ENCODE data around the gene DMD.

The DMD gene

GRCh38 chrX:32010948-32011347 is 1200.4 kb downstream of the DMD start:
- Histone ChIP-seq H3K9me3 (ENCODE audit: insufficient read depth, low read length) (no peaks in the 10 kb centered on the region), H3K79me2 (ENCODE audit: low read length) (no peaks in the 10 kb centered on the region), H4K20me1 (ENCODE audit: insufficient read depth, low read length) (no peaks in the 10 kb centered on the region), H3K36me3 (replicated peaks; ENCODE audit: low read depth, low read length) (no peaks in the 10 kb centered on the region), H3K27me3 (ENCODE audit: low read depth, low read length) (no peaks in the 10 kb centered on the region), H3K9ac (ENCODE audit: low read length) (no peak overlapping the region), H3K4me3 (ENCODE audit: low read length) (no peak overlapping the region), H3K4me1 (ENCODE audit: low read length) (no peaks in the 10 kb centered on the region), H2AFZ (ENCODE audit: low read depth, low read length) (no peak overlapping the region), H3K27ac (ENCODE audit: low read length) (no peak overlapping the region), H3K4me2 (ENCODE audit: low read length) (no peak overlapping the region)
- TF ChIP-seq CTCF (IDR thresholded peaks at IDR 0.05; ENCODE audit: low read depth, low read length) (no peak), EZH2phosphoT487 (IDR thresholded peaks at IDR 0.05; ENCODE audit: low read depth) (no peak)

DNA sequence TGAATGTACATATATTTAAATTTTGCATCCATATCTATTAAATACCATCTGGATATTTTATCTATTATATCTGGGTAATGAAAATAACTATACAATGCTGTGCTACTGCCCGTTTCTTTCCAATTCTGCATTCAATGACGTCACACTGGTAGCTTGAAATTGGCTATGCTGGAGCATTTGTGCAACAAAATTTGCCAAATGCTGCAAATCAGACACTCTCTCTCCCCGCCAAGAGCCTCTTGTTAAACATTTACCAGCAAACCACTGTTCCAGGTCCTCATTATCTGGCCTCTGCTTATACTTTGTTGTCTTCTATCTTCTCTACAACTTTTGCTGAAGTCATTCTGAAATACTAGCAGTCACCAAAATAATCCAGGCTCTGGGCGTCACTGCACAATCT is 1201.1 kb downstream of the DMD start:
- Histone ChIP-seq H3K79me2 (ENCODE audit: low read length) (no peaks in the 10 kb centered on the region), H3K4me1 (ENCODE audit: low read length) (no peaks in the 10 kb centered on the region), H2AFZ (ENCODE audit: low read depth, low read length) (no peak overlapping the region), H4K20me1 (ENCODE audit: insufficient read depth, low read length) (no peaks in the 10 kb centered on the region), H3K9ac (ENCODE audit: low read length) (no peak overlapping the region), H3K4me2 (ENCODE audit: low read length) (no peak overlapping the region), H3K27ac (ENCODE audit: low read length) (no peak overlapping the region), H3K4me3 (ENCODE audit: low read length) (no peak overlapping the region), H3K36me3 (replicated peaks; ENCODE audit: low read depth, low read length) (no peaks in the 10 kb centered on the region), H3K27me3 (ENCODE audit: low read depth, low read length) (no peaks in the 10 kb centered on the region), H3K9me3 (ENCODE audit: insufficient read depth, low read length) (no peaks in the 10 kb centered on the region)
- TF ChIP-seq EZH2phosphoT487 (IDR thresholded peaks at IDR 0.05; ENCODE audit: low read depth), result no peak
- TF ChIP-seq CTCF (IDR thresholded peaks at IDR 0.05; ENCODE audit: low read depth, low read length), result no peak

GRCh38 chrX:31993637-31994036 is 1217.7 kb downstream of the DMD start:
- Histone ChIP-seq H3K4me2 (ENCODE audit: low read length) (no peak overlapping the region), H3K9me3 (ENCODE audit: insufficient read depth, low read length) (no peaks in the 10 kb centered on the region), H3K4me3 (ENCODE audit: low read length) (no peak overlapping the region), H3K27me3 (ENCODE audit: low read depth, low read length) (no peaks in the 10 kb centered on the region), H3K79me2 (ENCODE audit: low read length) (no peaks in the 10 kb centered on the region), H4K20me1 (ENCODE audit: insufficient read depth, low read length) (no peaks in the 10 kb centered on the region), H3K4me1 (ENCODE audit: low read length) (no peaks in the 10 kb centered on the region), H3K27ac (ENCODE audit: low read length) (no peak overlapping the region), H3K36me3 (replicated peaks; ENCODE audit: low read depth, low read length) (no peaks in the 10 kb centered on the region), H3K9ac (ENCODE audit: low read length) (no peak overlapping the region), H2AFZ (ENCODE audit: low read depth, low read length) (no peak overlapping the region)
- no peak for TF ChIP-seq CTCF (IDR thresholded peaks at IDR 0.05; ENCODE audit: low read depth, low read length)
- TF ChIP-seq EZH2phosphoT487 (IDR thresholded peaks at IDR 0.05; ENCODE audit: low read depth), result no peak

DNA sequence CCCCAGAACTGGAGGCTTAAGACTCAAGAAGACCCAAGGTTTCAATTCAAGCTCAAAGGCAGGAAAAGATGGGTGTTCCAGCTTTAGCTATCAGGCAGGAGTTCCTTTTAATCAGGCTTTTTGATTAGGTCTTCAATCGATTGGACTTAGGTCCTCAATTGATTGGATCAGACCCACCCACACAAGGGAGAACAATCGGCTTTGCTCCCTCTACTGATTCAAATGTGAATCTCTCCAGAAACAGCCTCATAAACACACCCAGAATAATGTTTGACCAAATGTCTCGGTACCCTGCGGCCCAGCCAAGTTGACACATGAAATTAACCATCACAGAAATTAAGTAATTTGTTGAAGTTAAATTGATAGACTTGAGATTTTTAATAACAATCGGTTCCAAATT is 1222.4 kb downstream of the DMD start:
- Histone ChIP-seq H3K9me3 (ENCODE audit: insufficient read depth, low read length) (no peaks in the 10 kb centered on the region), H3K9ac (ENCODE audit: low read length) (no peak overlapping the region), H3K4me3 (ENCODE audit: low read length) (peak overlapping the region; percentile 46; the same call in 1 of the 2 replicates), H4K20me1 (ENCODE audit: insufficient read depth, low read length) (no peaks in the 10 kb centered on the region), H3K36me3 (replicated peaks; ENCODE audit: low read depth, low read length) (no peaks in the 10 kb centered on the region), H3K4me2 (ENCODE audit: low read length) (peak overlapping the region; percentile 60), H2AFZ (ENCODE audit: low read depth, low read length) (peak overlapping the region; percentile 96), H3K27ac (ENCODE audit: low read length) (no peak overlapping the region), H3K27me3 (ENCODE audit: low read depth, low read length) (no peaks in the 10 kb centered on the region), H3K4me1 (ENCODE audit: low read length) (no peaks in the 10 kb centered on the region), H3K79me2 (ENCODE audit: low read length) (no peaks in the 10 kb centered on the region)
- TF ChIP-seq CTCF (IDR thresholded peaks at IDR 0.05; ENCODE audit: low read depth, low read length), result peak; percentile 42
- TF ChIP-seq EZH2phosphoT487 (IDR thresholded peaks at IDR 0.05; ENCODE audit: low read depth), result no peak

Measured in OCI-LY3 (cell line).